HCT116 (cell line): ENCODE results near the gene PIBF1. TPM values are rescaled to one million over a fixed set of nuclear protein-coding genes. Genes with fewer than 3 reads are reported as not detected.

ENCODE experiments used
- ATAC-seq: fragments of 200-7000 bp; cut with Tn5 transposase; 2 replicates; pipeline ENCODE4 v1.9.1; 2020; ENCODE audit warnings: mild to moderate bottlenecking, moderate library complexity
- BruUV-seq: library from RNA; stranded (reverse); fragments of 400-500 nt; replicated peaks from 2 replicates; lab custom pipeline; 2021; lab: Mats Ljungman, UMichigan
- CTCF ChIA-PET: fragments of 300-600 bp; sonication (Branson Sonifier 250); formaldehyde crosslinking; loops from one replicate; lab custom pipeline; 2021; ENCODE audit warnings: antibody characterized with exemption; lab: Charles Lee
- POLR2A ChIA-PET: fragments of 300-600, 350-600 bp; sonication (Branson Sonifier 250); formaldehyde crosslinking; loops from one replicate; lab custom pipeline; 2021; ENCODE audit warnings: antibody characterized with exemption; lab: Charles Lee
- RAD21 ChIA-PET, 2 experiments: fragments of 300-600 bp; sonication (Branson Sonifier 250); formaldehyde crosslinking; loops; one replicate each; lab custom pipeline; 2023; ENCODE audit warnings: low total read pairs in 2 of 2; ENCODE audit not compliant: uncharacterized antibody in 2 of 2, unreplicated experiment in 2 of 2, low non-redundant PET in 1 of 2; lab: Charles Lee
- DNase-seq: peaks from one replicate; pipeline ENCODE4 v3.0.0-alpha.2; 2010; ENCODE audit warnings: low read depth, low spot score
- H2AFZ ChIP-seq: fragments of 200-600 bp; shearing (Covaris generic), sonication (generic); 2 replicates; pipeline ENCODE4 v1.6.1; 2017; ENCODE audit warnings: low read depth, mixed run types, mixed read lengths, antibody characterized with exemption, low read length; ENCODE audit not compliant: poor library complexity, severe bottlenecking
- H3K27ac ChIP-seq: 2 replicates; pipeline ENCODE4 v1.5.1; 2012; ENCODE audit warnings: low read depth, low read length
- H3K27me3 ChIP-seq: fragments of 200-600 bp; sonication (generic); 2 replicates; pipeline ENCODE4 v1.6.1; 2016; ENCODE audit warnings: mixed run types, low read length, mixed read lengths; ENCODE audit not compliant: insufficient read depth
- H3K36me3 ChIP-seq, 2 experiments: fragments of 200-500 bp in 1 of 2; fragments of 200-600 bp in 1 of 2; sonication (Bioruptor generic) in 1 of 2; sonication (generic) in 1 of 2; 2 replicates each; pipeline versions ENCODE4 v1.5.1 to v1.6.1; 2014 to 2016; ENCODE audit warnings: low read length in 2 of 2, inconsistent platforms in 1 of 2, mixed read lengths in 1 of 2, mixed run types in 1 of 2; ENCODE audit not compliant: insufficient read depth in 2 of 2, control insufficient read depth in 1 of 2
- H3K4me1 ChIP-seq, 2 experiments: fragments of 200-600 bp in 1 of 2; sonication (generic) in 1 of 2; 2 replicates each; pipeline versions ENCODE4 v1.5.1 to v1.6.1; 2012 to 2017; ENCODE audit warnings: low read length in 2 of 2, inconsistent platforms in 1 of 2, mild to moderate bottlenecking in 1 of 2, mixed read lengths in 1 of 2, mixed run types in 1 of 2, moderate library complexity in 1 of 2; ENCODE audit not compliant: insufficient read depth in 2 of 2, control insufficient read depth in 1 of 2
- H3K4me2 ChIP-seq: fragments of 200-600 bp; sonication (generic); 2 replicates; pipeline ENCODE4 v1.6.1; 2017; ENCODE audit warnings: mixed run types, low read length, mixed read lengths
- H3K4me3 ChIP-seq, 2 experiments: fragments of 200-600 bp in 1 of 2; sonication (generic) in 1 of 2; replicated peaks in 1 of 2; 2 replicates each; pipeline ENCODE4 v1.5.1; 2011 to 2016; ENCODE audit warnings: low read length in 2 of 2, control low read depth in 1 of 2, low read depth in 1 of 2, mild to moderate bottlenecking in 1 of 2, mixed read lengths in 1 of 2, mixed run types in 1 of 2
- H3K79me2 ChIP-seq: fragments of 200-600 bp; sonication (generic); 2 replicates; pipeline ENCODE4 v1.6.1; 2017; ENCODE audit warnings: mild to moderate bottlenecking, mixed run types, low read length, moderate library complexity, mixed read lengths; ENCODE audit not compliant: insufficient read depth
- H3K9ac ChIP-seq: fragments of 200-600 bp; sonication (generic); 2 replicates; pipeline ENCODE4 v1.6.1; 2016; ENCODE audit warnings: low read length, mixed read lengths
- H3K9me2 ChIP-seq: fragments of 200-600 bp; sonication (generic), shearing (Covaris generic); 2 replicates; pipeline ENCODE4 v1.6.1; 2017; ENCODE audit warnings: mixed run types, mild to moderate bottlenecking, moderate library complexity; ENCODE audit not compliant: insufficient read depth
- H3K9me3 ChIP-seq, 2 experiments: fragments of 200-500 bp in 1 of 2; fragments of 200-600 bp in 1 of 2; sonication (Bioruptor generic) in 1 of 2; sonication (generic) in 1 of 2; 2 replicates each; pipeline ENCODE4 v1.6.1; 2014 to 2017; ENCODE audit warnings: low read length in 2 of 2, mixed read lengths in 2 of 2, inconsistent platforms in 1 of 2, low read depth in 1 of 2, mild to moderate bottlenecking in 1 of 2, mixed run types in 1 of 2, moderate library complexity in 1 of 2; ENCODE audit not compliant: control insufficient read depth in 1 of 2, insufficient read depth in 1 of 2
- H4K20me1 ChIP-seq: fragments of 200-600 bp; sonication (generic), shearing (Covaris generic); 2 replicates; pipeline ENCODE4 v1.6.1; 2017; ENCODE audit warnings: mixed run types, mild to moderate bottlenecking, moderate library complexity; ENCODE audit not compliant: insufficient read depth
- ATF3 ChIP-seq: IDR thresholded peaks from 2 replicates; pipeline ENCODE4 v1.6.1; 2012
- EGR1 ChIP-seq: IDR thresholded peaks from 2 replicates; pipeline ENCODE4 v1.6.1; 2012; ENCODE audit warnings: low read depth
- EZH2 ChIP-seq: fragments of 200-600 bp; sonication (generic); IDR thresholded peaks from 2 replicates; pipeline ENCODE4 v1.6.1; 2017; ENCODE audit warnings: antibody characterized with exemption, mixed run types
- EZH2phosphoT487 ChIP-seq: fragments of 200-600 bp; IDR thresholded peaks from 2 replicates; pipeline ENCODE4 v1.6.1; 2018; ENCODE audit warnings: antibody characterized with exemption, borderline replicate concordance
- JUND ChIP-seq: IDR thresholded peaks from 2 replicates; pipeline ENCODE4 v1.6.1; 2012
- RAD21 ChIP-seq: IDR thresholded peaks from 2 replicates; pipeline ENCODE4 v1.6.1; 2012; ENCODE audit warnings: low read depth, mild to moderate bottlenecking
- REST ChIP-seq: IDR thresholded peaks from 2 replicates; pipeline ENCODE4 v1.6.1; 2012; ENCODE audit warnings: low read depth
- SIN3A ChIP-seq: IDR thresholded peaks from 2 replicates; pipeline ENCODE4 v1.6.1; 2012; ENCODE audit warnings: low read depth
- SP1 ChIP-seq: IDR thresholded peaks from 2 replicates; pipeline ENCODE4 v1.6.1; 2012; ENCODE audit warnings: low read depth
- SRF ChIP-seq: IDR thresholded peaks from 2 replicates; pipeline ENCODE4 v1.6.1; 2012; ENCODE audit warnings: low read depth
- ZBTB33 ChIP-seq: IDR thresholded peaks from 2 replicates; pipeline ENCODE4 v1.6.1; 2011; ENCODE audit warnings: mild to moderate bottlenecking, low read length, moderate library complexity; ENCODE audit not compliant: insufficient replicate concordance; ENCODE audit errors: extremely low read depth
- ZNF274 ChIP-seq: fragments of 200-500 bp; sonication (Bioruptor generic); IDR thresholded peaks from 2 replicates; pipeline ENCODE4 v1.6.1; 2014; ENCODE audit warnings: mild to moderate bottlenecking, low read depth, low read length, inconsistent platforms
- intact Hi-C: fragments of 100-400 bp; cut with micrococcal nuclease; formaldehyde crosslinking; loops from 2 replicates; pipeline ENCODE4 v1.10.0; 2022
- total RNA-seq: library from RNA; stranded (reverse); gene quantifications from one replicate; pipeline ENCODE4 v1.2.1, GENCODE V29; 2021; ENCODE audit not compliant: unreplicated experiment

The PIBF1 gene
- total RNA-seq, 1 experiment from 2014 or later: 21.1 TPM

DNA sequence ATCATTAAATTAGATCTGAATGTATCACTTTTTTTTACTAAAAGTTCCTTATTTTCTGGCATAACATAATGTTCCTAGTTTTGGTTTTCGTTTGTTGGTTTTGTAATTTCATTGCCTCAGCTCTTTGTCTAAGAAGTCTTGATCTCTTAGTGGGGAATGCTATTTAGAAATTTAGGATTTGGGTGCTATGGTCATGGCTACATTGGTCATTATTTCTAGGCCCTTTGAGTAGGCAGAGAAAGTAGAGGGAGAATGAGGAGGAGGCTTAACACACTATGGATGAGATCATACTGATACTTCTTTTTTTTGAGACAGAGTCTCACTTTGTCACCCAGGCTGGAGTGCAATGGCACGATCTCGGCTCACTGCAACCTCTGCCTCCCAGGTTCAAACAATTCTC is 41.8 kb downstream of the PIBF1 start:
- no peaks in the 10 kb centered on the region for H3K79me2 ChIP-seq
- POLR2A ChIA-PET: no interaction called here
- H4K20me1 ChIP-seq: no peaks in the 10 kb centered on the region
- TF ChIP-seq ATF3 (no peak), SRF (no peak)
- no peak overlapping the region for H3K4me2 ChIP-seq
- no peak for ATAC-seq
- CTCF ChIA-PET: no interaction called here
- H3K9me2 ChIP-seq: no peaks in the 10 kb centered on the region
- RAD21 ChIA-PET: no interaction called here
- no peaks in the 10 kb centered on the region for H3K9me3 ChIP-seq
- H3K4me3 ChIP-seq: no peak overlapping the region
- peaks cover 0 to 7% of the 10 kb centered on the region in 2 experiments; a peak in 1 of 4 replicates for H3K36me3 ChIP-seq
- H3K27ac ChIP-seq: no peak overlapping the region
- no peak overlapping the region for H3K9ac ChIP-seq
- H3K4me1 ChIP-seq: no peaks in the 10 kb centered on the region
- DNase-seq: no peak
- BruUV-seq: no TSS peak
- no peaks in the 10 kb centered on the region for H3K27me3 ChIP-seq
- intact Hi-C loops: no loop called here
- no peak overlapping the region for H2AFZ ChIP-seq

DNA sequence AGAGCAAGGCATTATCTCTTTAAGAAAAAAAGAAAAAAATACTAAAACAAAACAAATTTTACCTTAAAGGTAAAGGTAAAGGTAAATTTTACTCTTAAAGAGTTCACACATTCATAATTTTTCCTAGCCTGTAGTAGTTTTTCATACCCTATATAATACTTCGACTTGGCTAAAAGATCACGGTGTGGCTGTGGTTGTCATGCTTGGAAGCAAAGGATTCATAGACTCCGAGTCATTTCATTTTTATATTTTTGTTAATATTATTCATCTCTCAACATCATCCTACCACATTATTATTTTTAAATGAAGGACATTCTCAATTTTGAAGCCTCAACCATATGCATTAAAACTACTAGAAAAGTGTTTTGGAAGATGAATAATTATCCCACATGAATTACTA is 52.7 kb downstream of the PIBF1 start:
- RAD21 ChIA-PET: no interaction called here
- Histone ChIP-seq H3K9ac (no peak overlapping the region), H3K36me3 (peaks cover 3% of the 10 kb centered on the region in 2 experiments; a peak in 1 of 4 replicates), H3K4me3 (no peak overlapping the region), H3K9me3 (no peaks in the 10 kb centered on the region), H4K20me1 (no peaks in the 10 kb centered on the region; the same call in 1 of the 2 replicates), H3K4me1 (peaks cover 0 to under 1% of the 10 kb centered on the region in 2 experiments; a peak in 1 of 4 replicates), H3K27me3 (no peaks in the 10 kb centered on the region), H3K27ac (no peak overlapping the region), H3K4me2 (no peak overlapping the region), H3K79me2 (no peaks in the 10 kb centered on the region), H3K9me2 (no peaks in the 10 kb centered on the region), H2AFZ (no peak overlapping the region)
- intact Hi-C loops: no loop called here
- no peak for DNase-seq
- CTCF ChIA-PET: no interaction called here
- POLR2A ChIA-PET: no interaction called here
- ATAC-seq: no peak
- BruUV-seq: no TSS peak
- no peak for TF ChIP-seq SIN3A
- TF ChIP-seq JUND: no peak
- TF ChIP-seq RAD21: no peak
- no peak for TF ChIP-seq ZBTB33
- no peak for TF ChIP-seq ZNF274
- no peak for TF ChIP-seq EZH2
- TF ChIP-seq REST: no peak
- no peak for TF ChIP-seq EZH2phosphoT487
- TF ChIP-seq ATF3: no peak
- TF ChIP-seq EGR1: no peak
- no peak for TF ChIP-seq SP1
- TF ChIP-seq SRF: no peak
